SHP77 treated with DMSO at 0.1 percent for 48 hours (cell line): ENCODE measurements around the gene ADAMTS2.

Experiments
- DNase-seq: peaks from one replicate; lab custom pipeline; 2025; lab: John Stamatoyannopoulos, UW

ADAMTS2 gene

DNA sequence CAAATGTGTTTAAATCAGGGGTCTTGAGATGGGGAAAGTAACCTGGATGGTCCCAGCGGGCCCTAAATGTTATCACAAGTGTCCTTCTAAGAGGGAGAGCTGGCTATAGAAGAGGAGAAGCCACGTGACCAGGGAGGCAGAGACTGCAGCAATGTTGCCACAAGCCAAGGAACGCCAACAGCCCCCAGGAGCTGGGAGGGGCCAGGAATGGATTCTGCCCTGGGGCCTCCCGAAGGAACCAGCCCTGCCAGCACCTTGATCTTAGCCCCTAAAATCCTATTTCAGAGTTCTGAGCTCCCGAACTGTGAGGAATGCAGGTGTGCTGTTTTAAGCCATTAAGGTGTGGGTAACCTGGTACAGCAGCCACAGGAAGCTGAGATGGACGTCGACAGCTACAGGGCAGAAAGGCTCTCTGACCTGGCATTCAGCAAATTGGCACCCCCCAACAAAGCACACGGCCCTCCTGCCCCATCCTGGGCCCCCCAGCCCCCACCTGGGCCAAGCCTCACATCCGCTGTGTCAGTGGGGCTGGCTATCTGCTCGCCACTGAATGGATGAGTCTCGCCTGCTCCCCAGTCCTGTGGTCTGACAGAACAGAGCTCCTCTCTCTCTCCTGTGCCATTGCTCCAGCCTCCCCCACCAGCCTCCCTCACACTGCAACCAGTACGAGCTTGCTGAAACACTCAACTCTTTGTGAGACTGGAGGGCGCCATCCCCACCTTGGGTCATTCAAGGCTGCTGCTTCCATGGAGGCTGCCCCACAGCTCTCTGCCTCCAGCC is 78.8 kb downstream of the ADAMTS2 start:
- no peak for DNase-seq

DNA sequence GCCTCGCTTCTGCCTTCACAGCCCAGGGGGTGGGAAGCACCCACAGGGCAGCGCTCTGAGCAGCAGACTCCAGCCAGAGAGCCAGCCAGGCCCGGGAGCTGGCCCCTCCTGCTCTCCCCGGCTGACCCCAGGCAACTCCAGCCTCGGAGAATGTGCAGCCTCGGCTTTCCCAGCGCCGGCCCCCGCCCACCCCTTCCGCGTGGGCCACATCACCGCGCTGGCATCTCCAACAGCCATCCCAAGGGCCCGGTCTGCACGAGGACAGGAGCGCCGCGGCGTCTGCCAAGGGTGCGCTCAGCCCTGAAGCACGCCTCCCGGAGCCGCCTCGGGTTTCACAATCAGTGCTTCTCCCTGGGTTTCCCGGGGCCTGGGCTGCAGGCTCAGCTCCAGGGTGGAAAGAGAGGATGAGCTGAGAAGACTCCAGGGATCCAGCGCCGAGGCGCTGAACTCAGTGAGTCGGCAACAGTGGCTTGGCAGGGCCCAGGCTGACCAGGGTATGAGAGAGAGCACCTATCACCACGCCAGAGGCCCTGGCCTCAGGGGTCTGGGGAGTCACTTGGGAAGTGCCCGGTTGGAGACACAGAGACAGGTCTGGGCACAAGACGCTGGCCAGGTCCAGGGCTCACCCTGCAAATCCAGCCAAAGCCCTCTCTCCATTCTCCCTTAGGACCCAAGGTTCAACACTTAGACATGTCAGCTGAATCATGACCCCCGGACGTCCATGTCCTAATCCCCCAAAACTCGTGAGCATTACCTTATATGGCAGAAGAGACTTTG is 79.6 kb downstream of the ADAMTS2 start:
- DNase-seq: no peak

DNA sequence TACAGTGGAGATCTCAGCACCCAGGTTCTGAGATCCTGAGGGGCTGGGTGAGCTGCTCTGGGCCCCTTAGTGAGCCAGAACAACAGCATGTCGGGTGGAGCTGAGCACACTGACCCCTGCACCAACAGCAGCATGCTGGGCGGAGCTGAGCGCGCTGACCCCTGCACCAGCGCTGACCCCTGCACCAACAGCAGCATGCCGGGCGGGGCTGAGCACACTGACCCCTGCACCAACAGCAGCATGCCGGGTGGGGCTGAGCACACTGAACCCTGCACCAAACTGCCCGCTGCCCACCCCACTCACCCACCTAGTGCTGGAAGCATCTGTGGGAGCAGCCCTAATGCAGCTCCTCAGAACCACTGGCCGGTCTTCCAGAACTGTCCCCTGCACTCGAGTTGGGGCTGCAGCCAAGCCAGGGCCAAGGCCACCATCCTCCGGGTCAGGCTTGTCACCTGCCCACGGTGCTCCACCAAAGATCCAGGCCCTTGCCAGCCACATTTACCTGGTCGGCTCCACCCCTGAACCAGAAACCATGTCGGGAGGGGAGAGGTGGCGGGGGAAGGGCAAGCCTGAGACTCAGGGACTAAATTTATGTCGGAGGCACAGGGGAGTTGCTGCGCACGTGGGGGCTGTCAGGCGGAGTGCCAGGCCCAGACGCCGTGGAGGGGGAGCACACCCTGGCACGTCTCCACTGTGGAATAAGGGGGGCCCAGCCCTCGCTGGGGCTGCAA is 80.3 kb downstream of the ADAMTS2 start:
- DNase-seq: no peak

DNA sequence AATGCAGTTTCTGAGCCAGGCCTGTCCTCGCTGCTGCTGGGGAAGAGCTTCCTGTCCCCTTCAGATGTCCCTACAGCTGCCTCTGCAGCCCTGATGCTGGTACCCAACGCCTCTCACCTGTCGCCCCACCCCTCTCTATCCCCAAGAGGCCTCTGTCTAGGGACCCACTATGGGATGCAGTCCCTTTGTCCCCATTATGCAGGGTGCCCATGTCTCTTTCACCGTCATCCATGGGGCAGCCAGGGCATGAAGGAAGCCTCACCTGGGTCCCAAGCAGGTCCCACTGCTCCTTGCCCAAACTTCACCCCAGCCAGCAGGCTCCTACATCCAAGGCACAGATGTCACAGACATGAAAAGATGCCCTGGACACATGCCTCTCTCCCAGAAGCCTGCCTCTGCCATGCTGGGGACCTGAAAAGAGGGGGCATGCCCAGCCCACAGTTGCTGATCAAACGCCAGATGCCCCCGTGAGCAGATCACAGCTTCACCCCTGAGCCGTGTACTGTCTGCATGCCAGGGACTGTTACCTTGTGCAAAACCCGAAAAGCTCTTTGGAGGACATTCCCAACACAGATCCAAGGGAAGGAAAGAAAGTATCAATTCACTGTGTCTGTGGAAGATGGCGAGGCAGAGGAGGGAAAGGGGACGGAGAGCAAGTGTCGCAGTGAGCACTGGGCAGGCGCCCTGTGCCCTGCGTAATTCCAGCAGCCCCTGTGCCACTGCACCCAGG is 81.0 kb downstream of the ADAMTS2 start:
- DNase-seq: no peak

DNA sequence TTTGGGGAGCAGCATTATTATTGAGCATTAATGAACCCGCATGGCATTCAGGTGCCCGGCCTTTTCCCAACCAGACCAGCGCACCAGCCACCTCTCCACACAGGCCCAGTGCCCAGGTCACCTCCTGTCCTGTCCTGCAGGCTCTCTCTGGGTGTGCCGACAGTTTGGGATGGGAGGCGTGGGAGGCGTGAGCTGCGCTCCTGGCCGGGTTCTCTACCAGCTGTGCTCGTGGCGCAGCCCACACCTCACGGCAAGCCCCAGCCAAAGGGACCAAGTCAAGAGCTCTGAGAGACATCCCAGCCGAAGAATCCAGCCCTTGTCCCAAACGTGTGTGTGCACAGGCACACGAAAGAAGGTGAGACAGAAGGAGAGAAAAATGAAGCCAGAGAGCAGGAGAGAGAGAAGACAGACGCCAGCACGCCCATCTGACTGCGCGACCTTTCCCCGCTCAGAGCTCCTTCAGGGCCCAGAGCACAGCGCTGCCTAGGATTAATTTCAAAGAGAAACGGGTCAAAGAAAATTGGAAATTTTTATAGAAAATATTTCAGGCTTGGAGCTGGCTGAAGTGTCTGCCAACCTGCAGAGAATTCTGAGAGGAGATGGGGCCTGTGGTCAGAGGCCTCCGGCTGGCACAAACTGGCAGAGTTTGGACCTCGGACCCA is 81.7 kb downstream of the ADAMTS2 start:
- no peak for DNase-seq

DNA sequence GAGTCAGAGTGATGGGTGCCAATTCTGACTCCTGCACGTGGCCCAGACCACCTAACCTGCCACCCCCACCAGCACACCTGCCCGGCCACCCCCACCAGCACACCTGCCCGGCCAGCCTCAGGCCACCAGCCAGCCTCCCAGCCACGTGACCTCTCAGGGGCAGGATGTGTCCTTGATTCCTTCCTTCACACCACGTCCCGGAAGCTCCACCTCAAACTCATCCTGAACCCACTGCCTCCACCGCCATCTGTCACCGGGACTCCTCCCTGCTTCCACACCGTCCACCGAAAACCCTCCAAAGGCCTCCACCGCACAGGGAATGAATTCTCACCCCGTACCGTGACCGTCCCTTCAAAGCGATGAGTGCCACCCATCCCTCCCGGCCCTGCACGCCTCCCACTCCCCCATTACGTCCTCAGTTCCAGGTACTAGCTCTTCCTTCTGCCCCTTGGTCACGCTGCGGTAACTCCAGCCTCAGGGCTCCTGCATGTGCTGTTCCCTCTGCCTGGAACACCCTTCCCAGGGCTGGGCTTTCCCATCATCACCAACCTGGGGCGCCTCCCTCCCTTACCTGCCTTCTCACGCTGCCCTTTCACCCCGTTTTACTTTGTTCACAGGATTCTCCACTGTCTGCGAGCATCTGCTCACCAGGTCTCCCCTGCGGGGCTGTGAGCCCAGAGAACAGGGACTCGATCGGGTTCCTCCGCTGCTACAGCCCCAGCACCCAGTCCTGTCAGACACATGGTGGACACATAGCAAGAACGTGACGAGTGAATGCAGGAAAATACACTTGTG is 82.9 kb downstream of the ADAMTS2 start:
- no peak for DNase-seq

DNA sequence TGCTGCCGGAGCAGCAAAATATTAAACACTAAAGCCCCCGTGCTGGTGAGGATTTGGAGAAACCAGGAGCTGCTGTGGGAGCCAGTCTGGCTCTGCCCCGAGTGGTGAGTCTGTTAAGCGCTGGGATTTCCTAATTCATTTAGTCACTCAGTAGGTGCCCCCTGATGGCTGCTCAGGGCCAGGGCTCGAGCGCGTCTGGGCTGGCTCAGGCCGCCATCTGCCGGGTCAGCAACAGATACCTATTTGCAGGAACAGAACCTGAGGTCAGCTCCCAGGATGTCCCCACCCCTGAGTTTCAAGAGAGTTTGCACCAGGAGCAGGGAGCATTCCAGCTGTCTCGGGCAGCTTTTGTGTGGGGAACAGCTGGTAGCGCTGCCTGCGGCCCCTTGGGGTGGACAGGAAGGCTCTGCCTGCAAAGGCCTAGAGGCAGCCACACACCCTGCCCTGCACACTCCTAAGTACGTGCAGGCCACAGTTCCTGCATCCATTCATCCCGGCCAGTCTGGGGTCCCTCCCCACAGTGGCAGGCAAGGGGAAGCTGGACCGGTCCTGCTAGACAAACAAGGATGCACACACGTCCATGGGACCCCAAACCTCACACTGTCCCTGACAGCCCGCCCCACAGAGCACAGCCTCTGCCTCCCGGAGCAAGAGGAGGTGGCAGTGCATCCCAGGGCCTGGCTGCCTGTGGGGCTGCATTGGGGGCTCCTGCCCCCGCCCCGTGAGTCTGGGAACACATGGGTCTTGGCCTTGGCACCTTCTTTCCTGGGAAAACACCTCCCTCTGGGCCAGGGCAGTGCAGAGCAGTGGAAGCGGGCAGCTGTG is 83.7 kb downstream of the ADAMTS2 start:
- DNase-seq: no peak

DNA sequence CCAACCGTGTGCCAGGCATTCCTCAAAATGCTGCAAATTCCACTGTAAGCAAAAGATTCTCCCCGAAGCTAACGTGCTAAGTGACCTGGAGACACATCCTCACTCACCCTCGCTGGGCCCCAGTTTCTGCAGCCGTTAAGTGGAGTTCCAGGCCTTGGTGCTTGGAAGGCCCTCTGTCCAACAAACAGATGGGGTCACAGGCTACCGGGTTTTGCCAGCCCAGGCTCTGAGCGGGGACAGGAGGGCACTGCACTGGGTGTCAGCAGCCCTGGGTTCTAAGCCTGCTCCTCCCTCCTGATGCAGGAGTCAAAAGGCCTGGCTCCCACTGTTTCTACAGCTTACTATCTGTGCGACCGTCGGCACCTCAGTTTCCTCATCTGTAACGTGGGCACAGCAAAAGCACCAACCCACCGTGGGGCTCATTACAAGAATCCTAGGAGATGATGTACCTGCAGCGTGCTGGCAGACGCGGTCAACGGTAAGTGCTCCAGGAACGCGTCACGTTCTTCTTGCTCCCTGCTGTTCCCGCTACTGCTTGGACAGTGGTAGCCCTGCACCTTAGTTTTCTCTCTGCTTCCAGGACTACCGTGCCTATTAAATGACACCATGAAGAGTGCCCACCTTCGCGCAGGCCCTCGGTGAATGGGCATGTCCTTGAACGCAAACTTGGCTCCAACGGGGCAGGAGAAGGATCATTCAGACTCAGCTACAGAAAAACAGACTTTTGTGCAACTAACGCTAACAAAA is 84.8 kb downstream of the ADAMTS2 start:
- DNase-seq: no peak

DNA sequence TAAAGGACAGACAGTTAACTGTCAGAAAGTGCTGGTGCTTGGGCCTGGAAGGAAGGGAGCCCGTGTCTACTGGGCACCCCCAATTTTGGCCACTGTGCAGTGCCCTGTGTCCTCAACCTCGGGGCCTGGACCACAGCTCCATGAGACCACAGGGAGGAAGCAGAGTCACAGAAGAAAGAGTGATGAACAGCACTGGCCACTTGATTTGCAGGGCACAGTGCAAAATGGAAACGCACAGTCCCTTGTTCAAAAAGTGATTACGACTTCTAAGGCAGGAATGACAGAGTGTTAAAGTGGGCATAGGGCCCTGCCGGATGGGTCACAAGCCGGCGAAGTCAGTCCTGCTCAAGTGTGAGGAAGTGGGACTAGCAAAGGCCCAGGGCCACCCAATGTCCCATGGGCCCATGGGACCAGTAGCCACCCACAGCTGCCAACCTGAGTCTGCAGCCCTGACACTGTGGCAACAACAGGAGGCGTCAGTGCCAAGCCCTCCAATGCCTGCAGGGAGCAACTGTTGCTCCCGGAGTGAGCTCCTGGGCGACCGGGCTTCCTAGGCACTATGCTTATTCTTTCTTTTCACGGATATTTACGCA is 85.4 kb downstream of the ADAMTS2 start:
- DNase-seq: no peak

DNA sequence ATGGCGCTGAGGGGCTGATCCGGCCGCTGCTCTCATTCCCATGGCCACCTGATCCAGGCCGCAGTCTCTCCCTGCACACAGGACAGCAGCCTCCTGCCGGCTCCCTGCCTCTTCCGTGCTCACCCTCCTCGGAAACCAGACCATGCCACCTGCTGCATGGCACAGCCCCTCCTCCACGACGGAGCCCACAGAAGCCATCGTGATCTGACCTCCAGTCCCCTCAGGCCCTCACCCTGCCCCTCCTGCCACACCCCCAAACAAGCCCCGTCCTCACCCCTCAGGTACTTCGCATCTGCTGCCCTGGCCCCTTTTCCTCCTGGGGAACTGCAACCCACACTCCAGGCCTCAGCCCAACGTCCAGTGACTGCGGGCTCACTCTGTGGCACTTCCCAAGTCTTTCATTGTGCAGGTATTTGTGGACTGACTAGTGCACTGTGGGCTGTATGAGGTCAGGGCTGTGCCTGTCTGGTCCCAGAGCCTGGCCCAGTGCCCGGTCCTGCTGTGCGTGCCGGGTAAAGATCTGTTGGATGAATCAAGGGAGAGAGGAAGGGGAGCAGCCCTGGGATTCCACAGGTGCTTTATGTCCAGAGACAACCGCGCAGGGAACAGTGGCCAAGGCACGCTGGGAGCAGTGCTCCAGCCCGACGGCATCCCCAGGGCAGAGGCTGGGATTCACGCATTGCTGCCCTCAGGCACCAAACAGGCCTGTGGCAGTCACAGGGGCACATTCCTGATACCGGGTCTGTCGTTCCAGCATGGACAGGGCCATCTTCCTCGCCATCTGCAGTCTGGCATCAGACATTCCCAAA is 86.1 kb downstream of the ADAMTS2 start:
- no peak for DNase-seq

DNA sequence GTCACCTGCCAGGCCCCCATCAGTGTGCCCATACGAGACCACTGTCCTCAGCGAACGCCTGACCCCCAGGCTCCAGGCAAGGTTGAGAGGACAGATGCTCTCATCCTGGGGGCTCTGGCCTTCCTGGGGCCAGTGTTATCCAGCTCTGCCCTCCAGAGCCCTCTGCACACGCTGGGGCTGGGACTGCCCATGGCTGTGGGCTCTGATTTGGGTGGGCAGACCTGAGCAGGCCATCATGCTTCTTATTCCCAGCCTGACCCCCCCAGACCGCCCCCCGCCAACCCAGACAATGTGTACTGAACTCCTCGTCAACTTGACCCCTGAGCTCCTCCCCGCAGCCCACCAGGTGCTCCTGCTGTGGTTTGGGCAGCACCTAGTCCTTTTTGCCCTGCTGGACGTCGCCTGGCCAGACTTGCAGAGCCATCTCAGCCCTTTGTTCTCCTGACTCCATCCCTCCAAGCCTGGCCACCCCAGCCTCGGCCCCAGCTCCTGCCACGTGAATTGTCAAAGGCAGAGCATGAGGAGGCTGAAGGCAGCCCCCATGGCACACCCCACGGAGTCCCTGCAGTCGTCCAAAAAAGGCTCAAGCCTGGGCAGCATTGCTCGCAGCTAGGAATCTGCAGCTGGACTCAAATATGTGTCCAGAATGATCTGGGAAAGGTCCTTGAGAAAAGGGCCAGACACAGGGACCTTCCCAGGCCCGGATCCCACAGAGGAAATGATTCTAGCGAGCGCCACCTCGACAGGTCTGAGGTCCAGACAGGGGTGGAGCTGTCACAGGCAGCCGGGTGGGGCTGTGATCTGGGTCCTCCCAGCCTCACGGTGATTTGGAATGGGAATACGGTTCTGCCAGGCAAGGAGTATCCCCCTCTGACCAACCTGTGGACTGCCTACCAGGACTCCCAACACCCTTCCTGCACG is 87.0 kb downstream of the ADAMTS2 start:
- DNase-seq: no peak

DNA sequence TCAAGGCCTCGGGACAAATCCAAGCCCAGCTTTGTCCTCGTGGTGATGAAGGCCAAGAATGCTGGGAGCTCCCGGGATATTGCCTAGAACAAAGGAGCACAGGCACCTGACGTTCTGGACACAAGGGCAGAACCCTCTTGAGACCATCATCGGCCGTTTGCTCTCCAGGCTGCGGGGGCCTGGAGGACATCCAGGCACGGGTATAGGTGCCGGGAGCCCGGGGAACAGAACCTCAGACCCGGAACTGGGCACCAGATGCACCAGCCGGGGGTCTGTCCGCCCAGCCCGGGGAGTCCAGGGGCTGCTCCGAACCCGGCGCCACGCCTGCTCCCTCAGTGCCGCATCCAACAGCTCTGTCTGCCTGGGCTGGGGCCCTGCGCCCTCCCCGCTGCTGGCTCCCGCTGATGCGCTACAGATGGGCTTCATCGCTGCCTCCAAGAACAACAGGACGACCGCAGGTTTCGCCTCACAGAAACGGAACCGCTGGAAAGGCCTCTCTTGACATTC is 88.0 kb downstream of the ADAMTS2 start:
- DNase-seq: no peak

DNA sequence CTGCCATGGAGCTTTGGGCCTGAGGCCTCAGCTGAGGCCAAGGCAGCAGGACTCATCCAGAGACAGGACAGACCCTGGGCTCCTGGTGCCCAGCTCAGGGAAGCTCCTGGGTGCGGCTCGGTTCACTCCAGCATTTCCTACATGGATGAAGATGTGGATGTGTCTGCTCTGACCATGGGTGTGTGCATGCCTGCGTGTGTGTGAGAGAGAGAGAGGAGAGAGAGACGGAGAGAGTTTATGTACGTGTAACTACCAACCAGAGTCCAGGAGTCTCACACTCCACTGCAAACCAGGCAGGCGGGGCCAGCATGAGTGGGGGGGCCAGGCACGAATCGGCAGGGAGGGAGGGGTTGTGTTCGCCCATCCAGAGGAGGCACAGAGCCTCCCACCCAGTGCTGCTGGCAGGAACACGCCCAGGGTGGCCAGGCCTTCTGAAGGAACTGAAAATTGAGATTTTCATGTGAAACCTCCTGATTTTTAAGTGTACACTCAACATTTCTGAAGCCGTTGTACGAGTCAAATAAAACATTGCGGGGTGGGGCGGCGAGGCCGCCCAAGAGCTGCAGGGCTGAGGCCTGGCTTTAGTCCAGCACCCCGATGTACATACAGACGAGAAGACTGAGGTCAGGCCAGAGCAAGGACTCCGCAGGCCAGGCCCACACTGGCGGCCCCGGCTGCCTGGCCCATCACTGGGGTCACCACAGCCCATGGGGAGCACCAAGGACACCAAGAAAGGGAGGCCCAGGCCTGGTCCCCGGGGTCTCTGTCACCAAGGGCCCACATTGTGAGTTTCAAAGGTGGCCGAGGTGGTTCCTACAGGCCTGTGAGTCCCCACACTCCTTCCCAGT is 88.7 kb downstream of the ADAMTS2 start:
- no peak for DNase-seq

DNA sequence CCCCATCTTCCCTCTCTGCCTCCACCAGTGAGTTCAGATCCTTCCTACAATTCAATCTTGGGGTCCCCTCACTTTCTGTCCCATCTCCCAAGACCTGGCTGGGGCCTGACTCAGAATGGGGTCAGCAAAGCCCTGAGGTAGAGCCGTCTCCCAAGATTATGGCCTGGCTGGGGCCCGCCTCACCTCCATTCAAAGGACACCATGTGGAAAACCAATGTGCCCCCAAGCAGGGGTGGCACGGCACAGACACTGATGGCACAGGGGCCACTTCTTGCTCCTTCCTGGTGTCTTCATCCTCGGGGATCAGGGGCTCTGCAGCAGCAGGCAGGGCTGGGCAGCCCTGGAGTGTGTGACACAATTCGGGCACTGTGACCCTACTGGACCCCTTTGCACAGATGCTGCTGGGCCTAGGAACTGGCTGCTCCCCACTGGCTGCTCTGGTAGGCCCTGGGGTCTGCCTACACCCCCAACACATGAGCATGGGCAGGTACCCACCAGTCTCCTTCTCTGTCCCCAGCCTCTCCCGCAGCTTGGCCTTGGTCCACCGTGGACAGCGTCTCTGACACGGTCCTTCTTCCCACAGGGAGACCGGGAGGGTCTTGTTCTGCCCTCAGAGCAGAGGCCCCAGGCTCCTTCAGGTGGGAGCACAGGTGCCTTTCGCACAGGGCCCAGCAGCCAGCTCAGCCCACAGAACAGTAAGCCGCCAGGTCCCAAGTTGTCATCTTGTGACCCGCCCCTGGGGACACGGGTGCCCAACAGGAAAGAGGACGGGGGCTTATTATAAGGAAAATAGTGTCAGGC is 89.5 kb downstream of the ADAMTS2 start:
- no peak for DNase-seq
